Measurements from ENCODE around the gene RAB11FIP4. TPM values are rescaled to one million over a fixed set of nuclear protein-coding genes. Genes with fewer than 3 reads are reported as not detected.
"Not testable (repeated sequence)": the region's sequence is repeated elsewhere in the genome, so short reads cannot be mapped to it uniquely, and the experiment has no call there.

Gene RAB11FIP4
- total RNA-seq, 1 donor from 2014 or later: 0.99 TPM

DNA sequence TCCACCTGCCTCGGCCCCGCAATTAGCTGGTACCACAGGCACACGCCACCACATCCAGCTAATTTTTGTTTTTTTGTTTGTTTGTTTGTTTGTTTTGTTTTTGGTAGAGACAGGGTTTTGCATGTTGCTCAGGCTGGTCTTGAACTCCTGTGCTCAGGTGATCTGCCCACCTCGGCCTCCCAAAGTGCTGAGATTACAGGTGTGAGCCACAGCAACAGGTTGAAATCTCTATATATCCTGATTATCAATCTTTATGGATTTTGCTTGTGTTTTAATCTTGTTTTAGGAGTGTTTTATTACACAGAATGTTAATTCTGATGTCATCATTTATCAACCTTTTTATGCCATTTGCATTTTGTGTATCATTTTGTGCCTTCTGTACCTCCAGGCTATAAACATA is 48.2 kb downstream of the RAB11FIP4 start:
- Mint-ChIP-seq H3K4me3 (ENCODE audit: unreplicated experiment) (no peak overlapping the region), H3K27ac (ENCODE audit: unreplicated experiment) (no peak overlapping the region), H3K4me1 (ENCODE audit: unreplicated experiment) (peaks cover 2% of the 10 kb centered on the region), H3K27me3 (ENCODE audit: unreplicated experiment) (peaks cover 14% of the 10 kb centered on the region), H3K9me3 (ENCODE audit: unreplicated experiment) (no peaks in the 10 kb centered on the region), H3K36me3 (ENCODE audit: unreplicated experiment) (no peaks in the 10 kb centered on the region)
- no peak for DNase-seq (ENCODE audit: extremely low spot score, unreplicated experiment)
- no peak for TF ChIP-seq CTCF (IDR thresholded peaks at IDR 0.05)

DNA sequence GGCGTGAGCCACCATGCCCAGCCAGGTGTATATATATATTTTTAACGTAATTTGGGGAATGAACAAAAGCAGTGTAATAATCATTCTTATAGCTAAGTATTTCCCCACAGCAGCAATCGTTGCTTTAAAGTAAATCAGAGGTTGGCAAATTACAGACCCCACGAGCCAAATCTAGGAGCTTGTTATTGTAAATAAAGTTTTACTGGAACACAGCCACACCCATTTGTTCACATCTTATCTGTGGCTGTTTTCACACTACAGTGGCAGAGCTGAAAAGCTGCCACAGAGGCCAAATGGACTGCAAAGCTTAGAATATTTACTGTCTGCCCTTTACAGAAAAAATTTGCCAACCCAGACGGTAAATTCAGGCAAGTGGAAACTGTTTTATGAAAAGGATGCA is 50.8 kb downstream of the RAB11FIP4 start:
- Mint-ChIP-seq H3K9me3 (ENCODE audit: unreplicated experiment) (no peaks in the 10 kb centered on the region), H3K36me3 (ENCODE audit: unreplicated experiment) (no peaks in the 10 kb centered on the region), H3K4me3 (ENCODE audit: unreplicated experiment) (no peak overlapping the region), H3K27ac (ENCODE audit: unreplicated experiment) (no peak overlapping the region), H3K27me3 (ENCODE audit: unreplicated experiment) (peaks cover 17% of the 10 kb centered on the region), H3K4me1 (ENCODE audit: unreplicated experiment) (peaks cover 2% of the 10 kb centered on the region)
- no peak for TF ChIP-seq CTCF (IDR thresholded peaks at IDR 0.05)
- DNase-seq (ENCODE audit: extremely low spot score, unreplicated experiment): no peak

GRCh38 chr17:31442856-31443255 is 51.4 kb downstream of the RAB11FIP4 start:
- not testable (repeated sequence) for H3K4me1 Mint-ChIP-seq (ENCODE audit: unreplicated experiment); DNase-seq (ENCODE audit: extremely low spot score, unreplicated experiment); H3K9me3 Mint-ChIP-seq (ENCODE audit: unreplicated experiment); H3K27ac Mint-ChIP-seq (ENCODE audit: unreplicated experiment); H3K36me3 Mint-ChIP-seq (ENCODE audit: unreplicated experiment); H3K4me3 Mint-ChIP-seq (ENCODE audit: unreplicated experiment)
- H3K27me3 Mint-ChIP-seq (ENCODE audit: unreplicated experiment): peaks cover 17% of the 10 kb centered on the region

- H3K27ac Mint-ChIP-seq (ENCODE audit: unreplicated experiment): no peak overlapping the region
- no peaks in the 10 kb centered on the region for H3K9me3 Mint-ChIP-seq (ENCODE audit: unreplicated experiment)
- no peak overlapping the region for H3K4me3 Mint-ChIP-seq (ENCODE audit: unreplicated experiment)
- H3K36me3 Mint-ChIP-seq (ENCODE audit: unreplicated experiment): no peaks in the 10 kb centered on the region
- peaks cover 14% of the 10 kb centered on the region for H3K27me3 Mint-ChIP-seq (ENCODE audit: unreplicated experiment)
- DNase-seq (ENCODE audit: extremely low spot score, unreplicated experiment): no peak
- H3K4me1 Mint-ChIP-seq (ENCODE audit: unreplicated experiment): no peaks in the 10 kb centered on the region
- TF ChIP-seq CTCF (IDR thresholded peaks at IDR 0.05): no peak
These were observed 51.9 kb downstream of the RAB11FIP4 start for GRCh38 chr17:31443386-31443785.

GRCh38 chr17:31444026-31444425 is 52.6 kb downstream of the RAB11FIP4 start:
- no peak overlapping the region for H3K4me3 Mint-ChIP-seq (ENCODE audit: unreplicated experiment)
- no peak overlapping the region for H3K27ac Mint-ChIP-seq (ENCODE audit: unreplicated experiment)
- no peak for DNase-seq (ENCODE audit: extremely low spot score, unreplicated experiment)
- H3K9me3 Mint-ChIP-seq (ENCODE audit: unreplicated experiment): no peaks in the 10 kb centered on the region
- H3K27me3 Mint-ChIP-seq (ENCODE audit: unreplicated experiment): peaks cover 11% of the 10 kb centered on the region
- TF ChIP-seq CTCF (IDR thresholded peaks at IDR 0.05): no peak
- no peaks in the 10 kb centered on the region for H3K4me1 Mint-ChIP-seq (ENCODE audit: unreplicated experiment)
- no peaks in the 10 kb centered on the region for H3K36me3 Mint-ChIP-seq (ENCODE audit: unreplicated experiment)

Measured in osteocyte (in vitro differentiated cells).